ENCODE measurements around the gene SRP68. TPM values are rescaled to one million over a fixed set of nuclear protein-coding genes. Genes with fewer than 3 reads are reported as not detected.

Gene SRP68
- total and polyA plus RNA-seq, 2 of the 8 experiments (the other 6 are each of a cell fraction or from before 2014, with no cell fraction given): 57.7 to 83.5 TPM

DNA sequence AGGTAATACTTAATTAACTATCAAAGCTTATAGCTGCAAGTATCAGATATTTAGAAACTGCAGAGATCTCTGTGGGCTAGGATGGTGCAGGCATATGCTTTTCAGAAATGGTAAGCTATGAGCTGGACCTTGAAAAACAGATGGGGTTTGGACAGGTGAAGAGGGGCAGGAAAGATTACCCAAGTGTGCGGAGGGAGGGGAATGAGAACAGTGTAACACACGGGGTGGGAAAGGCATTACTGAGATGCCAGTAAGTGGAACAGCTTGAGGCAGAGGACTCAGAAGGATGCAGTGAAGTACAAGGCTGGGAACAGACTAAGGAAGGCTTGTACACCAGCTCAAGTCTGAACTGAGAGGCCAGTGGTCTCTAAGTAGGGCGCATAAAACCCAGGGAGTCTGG is 23.1 kb downstream of the SRP68 start:
- no peaks in the 10 kb centered on the region for H3K23me2 ChIP-seq (ENCODE audit: low read depth, low read length)
- no peaks in the 10 kb centered on the region for H3K79me2 ChIP-seq (ENCODE audit: control insufficient read depth in 1 of 2, insufficient read depth in 2 of 2, low read length in 2 of 2)
- H3K18ac ChIP-seq (ENCODE audit: extremely low read depth, low read length): no peak overlapping the region
- H3K9me3 ChIP-seq (ENCODE audit: insufficient read depth in 2 of 2, low read depth in 1 of 2, low read length in 1 of 2): no peaks in the 10 kb centered on the region
- no peak overlapping the region for H3K23ac ChIP-seq (ENCODE audit: insufficient read length)
- H3K4ac ChIP-seq (replicated peaks; ENCODE audit: insufficient read length, low read depth, low read length): no peak overlapping the region
- peaks cover 18 to 73% (median 50%) of the 10 kb centered on the region in 4 experiments for H3K36me3 ChIP-seq (ENCODE audit: control insufficient read depth in 2 of 4, insufficient read depth in 4 of 4, low read length in 3 of 4)
- no peak for FAIRE-seq
- no peak overlapping the region for H3K4me3 ChIP-seq (ENCODE audit: extremely low read depth in 1 of 4, insufficient read depth in 2 of 4, low read depth in 3 of 4, low read length in 4 of 4)
- no peak overlapping the region for H2BK15ac ChIP-seq (ENCODE audit: low read length)
- H2AFZ ChIP-seq (ENCODE audit: low read length): no peak overlapping the region
- H2BK12ac ChIP-seq (ENCODE audit: low read depth, low read length): no peak overlapping the region
- H4K20me1 ChIP-seq (replicated peaks in 1 of 2; ENCODE audit: control insufficient read depth in 1 of 2, insufficient read depth in 2 of 2, low read length in 2 of 2): no peaks in the 10 kb centered on the region
- no peak overlapping the region for H4K5ac ChIP-seq (ENCODE audit: insufficient read length, low read depth, low read length)
- H4K8ac ChIP-seq (ENCODE audit: extremely low read depth, insufficient read depth, low read length): no peak overlapping the region
- POLR2A ChIA-PET (ENCODE audit: partially characterized antibody): no interaction called here
- WGBS, 2 experiments (ENCODE audit: extremely low coverage in 1 of 2, insufficient coverage in 1 of 2, insufficient read length in 1 of 2, insufficient replicate concordance in 2 of 2, low coverage in 1 of 2, low lambda C conversion rate in 2 of 2, missing lambda C conversion rate in 1 of 2): 87% methylated on average over 3 of the region's 3 CpGs; no CpG with 5 or more reads in 1 of the 2 experiments
- no peak overlapping the region for H3K4me2 ChIP-seq (ENCODE audit: insufficient read depth in 1 of 2, low read depth in 2 of 2, low read length in 2 of 2)
- H3K27me3 ChIP-seq (replicated peaks in 1 of 4; ENCODE audit: control insufficient read depth in 3 of 4, extremely low read depth in 1 of 4, insufficient read depth in 3 of 4, low read length in 3 of 4): no peaks in the 10 kb centered on the region
- no peaks in the 10 kb centered on the region; the same call in 1 of the 2 replicates for H3K79me1 ChIP-seq (ENCODE audit: low read depth, low read length)
- no peak overlapping the region for H3K56ac ChIP-seq (replicated peaks; ENCODE audit: insufficient read length, low read depth, low read length)
- no peak for TF ChIP-seq ATF3 (IDR thresholded peaks at IDR 0.05; ENCODE audit: insufficient read depth, low read depth, low read length)
- no peak for TF ChIP-seq PHF8 (conservative IDR thresholded peaks at IDR 0.05; ENCODE audit: low read depth, low read length)
- no peak for TF ChIP-seq BRCA1 (IDR thresholded peaks at IDR 0.05; ENCODE audit: low read depth, low read length)
- no peak for TF ChIP-seq KDM1A (IDR thresholded peaks at IDR 0.05; ENCODE audit: borderline replicate concordance, low read length)
- no peak for TF ChIP-seq SAP30 (IDR thresholded peaks at IDR 0.05; ENCODE audit: insufficient read depth, insufficient replicate concordance, low read length)
- no peak for TF ChIP-seq SIN3A (conservative IDR thresholded peaks at IDR 0.05 in 1 of 2, IDR thresholded peaks at IDR 0.05 in 1 of 2; ENCODE audit: low read depth in 1 of 2, low read length in 2 of 2)
- H2BK20ac ChIP-seq (ENCODE audit: low read length): no peak overlapping the region
- no peak overlapping the region for H2AK5ac ChIP-seq (ENCODE audit: low read depth, low read length)
- H2BK120ac ChIP-seq (replicated peaks; ENCODE audit: low read depth, low read length): no peak overlapping the region
- no peak overlapping the region for H3K9ac ChIP-seq (replicated peaks in 1 of 4; ENCODE audit: extremely low read depth in 1 of 4, low read depth in 3 of 4, low read length in 3 of 4)
- H3K27ac ChIP-seq (ENCODE audit: low read depth, low read length): no peak overlapping the region; the same call in 1 of the 2 replicates
- CTCF ChIA-PET (ENCODE audit: partially characterized antibody): interaction anchor here (0.6 to 1.4 kb wide), 8 partner anchors 11 to 140 kb away, joined by 3 to 6 read pairs (median 3); no protein-coding TSS in a partner anchor
- H4K91ac ChIP-seq (replicated peaks; ENCODE audit: insufficient read length, low read length): no peak overlapping the region
- no peak overlapping the region for H2BK5ac ChIP-seq (ENCODE audit: low read depth, low read length)
- peaks cover 0 to 2% (median 0%) of the 10 kb centered on the region in 4 experiments; a peak in 1 of 7 replicates for H3K4me1 ChIP-seq (replicated peaks in 1 of 4; ENCODE audit: control insufficient read depth in 3 of 4, insufficient read depth in 4 of 4, low read length in 3 of 4)
- H3K14ac ChIP-seq (ENCODE audit: insufficient read length): no peak overlapping the region
- DNase-seq (ENCODE audit: low read depth in 1 of 2, low spot score in 2 of 2): no peak

Data from H1 (cell line).